T1000 (cell line): ENCODE data around the gene RFNG.

Experiments
- DNase-seq: peaks from one replicate; lab custom pipeline; 2025; ENCODE audit warnings: mixed read lengths; lab: John Stamatoyannopoulos, UW

RFNG gene, protein sequence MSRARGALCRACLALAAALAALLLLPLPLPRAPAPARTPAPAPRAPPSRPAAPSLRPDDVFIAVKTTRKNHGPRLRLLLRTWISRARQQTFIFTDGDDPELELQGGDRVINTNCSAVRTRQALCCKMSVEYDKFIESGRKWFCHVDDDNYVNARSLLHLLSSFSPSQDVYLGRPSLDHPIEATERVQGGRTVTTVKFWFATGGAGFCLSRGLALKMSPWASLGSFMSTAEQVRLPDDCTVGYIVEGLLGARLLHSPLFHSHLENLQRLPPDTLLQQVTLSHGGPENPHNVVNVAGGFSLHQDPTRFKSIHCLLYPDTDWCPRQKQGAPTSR

GRCh38 chr17:82051776-82052637, at the start of gene RFNG, which contains the start of gene GPS1:
RFNG (minus strand) TSS chr17:82051811; CDS start chr17:82051766, 45 bp downstream.
GPS1 (plus strand) TSS chr17:82051898; CDS start chr17:82051932, 34 bp downstream.
- DNase-seq, result no peak

GRCh38 chr17:82101301-82101715, 49.7 kb upstream of the RFNG start:
- DNase-seq, result no peak

DNA sequence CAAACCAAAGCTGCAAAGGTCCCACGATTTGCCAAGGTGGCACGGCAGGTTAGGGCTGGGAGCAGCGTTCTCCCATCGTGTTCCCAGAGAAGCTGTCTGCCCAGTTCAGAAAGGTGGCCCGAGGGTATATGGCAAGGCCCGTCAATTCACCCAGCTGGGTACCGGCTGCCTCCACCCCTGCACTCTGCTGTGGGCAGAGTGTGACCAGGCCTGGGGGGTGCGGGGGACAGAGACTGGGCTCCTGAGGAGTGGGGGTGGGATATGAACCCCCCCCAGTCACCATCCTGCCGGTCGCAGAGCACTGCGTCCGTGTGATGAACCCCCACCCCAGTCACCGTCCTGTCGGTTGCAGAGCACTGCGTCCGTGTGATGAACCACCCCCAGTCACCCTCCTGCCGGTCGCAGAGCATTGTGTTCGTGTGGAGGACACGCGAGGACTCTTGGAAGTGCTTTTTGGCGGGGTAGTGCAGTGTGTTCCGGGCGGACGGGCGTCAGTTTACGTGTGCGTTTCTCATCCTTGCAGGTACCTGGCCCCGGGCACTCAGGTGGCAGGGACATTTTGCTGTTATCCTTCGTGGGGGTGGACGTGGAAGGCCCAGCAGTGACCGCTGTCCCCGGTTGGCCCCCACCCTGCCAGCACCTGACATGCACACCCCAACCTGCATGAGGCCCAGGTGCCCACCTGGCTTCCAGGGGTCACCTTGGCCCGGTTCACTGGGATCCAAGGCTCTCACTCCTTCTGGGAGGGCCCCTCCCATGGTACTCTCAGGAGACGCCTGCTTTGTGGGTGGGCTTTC, 49.1 kb upstream of the RFNG start:
- no peak for DNase-seq

GRCh38 chr17:82098939-82099763, 47.5 kb upstream of the RFNG start:
- no peak for DNase-seq

GRCh38 chr17:82098169-82098938, 46.7 kb upstream of the RFNG start, which contains the start of gene FASN:
FASN (minus strand) TSS chr17:82098236; CDS start chr17:82096445, 1,791 bp downstream.
- peak; percentile 94 for DNase-seq

- no peak for DNase-seq
Observed at GRCh38 chr17:82097919-82098168, 46.2 kb upstream of the RFNG start.

DNA sequence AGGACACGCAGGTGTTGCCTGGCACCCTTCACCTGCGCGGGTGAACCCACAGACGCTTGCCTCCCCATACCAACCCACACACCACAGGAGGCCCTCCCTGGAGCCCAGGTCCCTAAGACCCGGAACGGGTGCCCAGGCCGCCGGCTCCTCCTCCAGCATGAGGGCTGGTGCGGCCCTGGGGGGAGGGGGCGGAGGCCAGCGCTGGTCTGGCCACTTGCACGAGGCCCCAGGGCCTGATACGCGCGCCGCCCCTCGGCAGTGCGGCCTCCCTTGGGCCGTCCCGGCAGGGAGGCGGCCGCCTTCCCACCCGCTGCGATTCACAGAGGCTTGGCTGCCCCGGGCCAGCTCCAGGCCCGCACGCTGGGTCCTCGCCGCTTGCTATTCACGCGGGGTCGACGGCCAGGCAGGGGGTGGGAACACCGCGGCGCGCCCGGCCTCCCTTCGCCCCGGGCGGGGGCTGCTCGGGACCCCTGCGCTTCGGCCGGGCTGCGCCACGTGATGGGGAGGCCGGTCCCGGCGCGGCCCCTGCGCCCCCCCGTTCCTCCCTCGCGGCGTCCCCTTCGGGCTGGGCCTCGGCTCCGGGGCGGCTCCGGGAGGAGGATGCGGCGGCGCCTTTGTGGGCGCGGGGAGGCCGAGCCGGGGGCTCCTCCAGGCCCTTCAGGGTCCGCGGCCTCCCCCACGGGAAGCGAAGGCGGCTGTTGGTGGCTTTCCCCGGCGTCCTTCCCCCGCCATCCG, 45.7 kb upstream of the RFNG start:
- peak; percentile 38 for DNase-seq

- no peak for DNase-seq
Observed at GRCh38 chr17:82096709-82097183, 45.1 kb upstream of the RFNG start.

DNA sequence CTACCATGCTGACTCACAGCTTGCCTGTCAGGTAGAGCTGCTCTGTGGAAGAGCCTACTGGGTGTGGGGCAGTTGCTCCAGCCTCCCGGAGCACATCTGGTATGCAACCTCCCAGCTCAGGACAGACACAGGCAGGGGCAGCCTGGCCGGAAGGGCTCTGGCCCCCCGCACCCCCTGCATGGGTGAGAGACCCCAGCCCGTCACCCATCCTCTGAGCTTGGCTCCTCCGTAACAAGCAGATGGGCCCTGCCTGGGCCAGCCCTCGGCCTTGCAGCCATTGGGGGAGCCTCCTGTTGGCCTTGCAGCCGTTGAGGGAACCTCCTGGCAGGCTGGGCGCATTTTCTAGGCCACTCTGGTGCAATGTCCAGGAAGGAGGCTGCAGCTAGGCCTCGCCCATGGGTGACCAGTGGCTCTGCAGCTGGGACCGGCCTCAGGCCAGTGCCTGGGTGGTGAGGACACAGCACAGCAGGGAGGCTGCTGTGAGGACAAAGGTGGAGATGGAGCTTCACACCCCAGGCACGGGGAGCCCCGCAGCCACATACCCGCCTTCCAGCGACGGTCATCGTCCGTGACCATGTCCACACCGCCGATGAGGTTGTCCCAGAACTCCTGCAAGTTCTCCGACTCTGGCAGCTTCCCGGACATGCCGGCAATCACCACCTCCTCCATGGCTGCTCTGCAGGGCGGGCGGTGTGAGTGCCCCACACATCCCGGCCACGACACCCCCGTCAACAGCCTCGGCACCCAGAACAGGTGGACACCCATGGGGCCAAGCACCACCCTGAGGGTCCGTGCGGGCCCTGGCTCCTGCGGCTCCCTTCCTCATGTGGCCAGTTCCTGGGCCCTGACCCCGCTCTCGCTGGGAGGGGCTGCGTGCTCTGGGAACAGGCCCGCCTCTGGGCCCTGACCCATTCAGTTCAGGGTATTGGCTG, 44.4 kb upstream of the RFNG start:
- DNase-seq, result no peak

- no peak for DNase-seq
Observed at GRCh38 chr17:82094931-82095776, 43.5 kb upstream of the RFNG start.

DNA sequence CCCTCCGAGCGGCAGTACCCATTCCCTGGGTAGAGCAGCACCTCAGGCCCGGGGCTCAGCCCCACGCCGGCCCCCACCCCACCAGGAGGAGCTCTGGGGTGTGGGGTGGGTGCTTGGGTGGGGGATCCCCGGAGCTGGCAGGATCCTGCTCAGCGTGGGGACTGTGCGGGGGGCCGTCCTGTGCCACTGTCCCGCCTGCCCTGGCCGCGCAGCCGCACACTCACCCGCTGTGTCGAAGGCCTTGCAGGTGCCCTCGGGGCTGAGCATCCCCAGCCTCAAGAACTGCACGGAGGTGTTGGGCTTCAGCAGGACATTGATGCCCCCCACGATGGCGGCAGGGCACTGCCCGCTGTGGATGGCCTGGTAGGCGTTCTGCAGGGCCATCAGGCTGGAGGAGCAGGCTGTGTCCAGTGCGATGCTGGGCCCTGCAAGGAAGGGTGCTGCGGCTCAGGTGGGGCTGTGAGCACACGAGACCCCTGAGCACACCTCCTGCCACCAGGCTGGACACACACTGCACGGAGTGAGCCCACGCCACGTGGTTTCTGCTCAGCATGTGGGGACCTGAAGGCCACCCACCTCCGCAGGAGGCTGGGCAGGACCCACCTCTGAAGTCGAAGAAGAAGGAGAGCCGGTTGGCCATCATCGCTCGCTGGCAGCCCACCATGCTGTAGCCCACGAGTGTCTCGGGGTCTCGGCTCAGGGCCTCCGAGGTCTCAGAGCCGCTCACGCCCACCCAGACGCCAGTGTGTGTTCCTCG, 41.6 kb upstream of the RFNG start:
- no peak for DNase-seq

- DNase-seq, result no peak
Observed at GRCh38 chr17:82092628-82092994, 41.0 kb upstream of the RFNG start.

- no peak for DNase-seq
Observed at GRCh38 chr17:82092094-82092586, 40.5 kb upstream of the RFNG start.

- no peak for DNase-seq
Observed at GRCh38 chr17:82091264-82092066, 39.9 kb upstream of the RFNG start.

DNA sequence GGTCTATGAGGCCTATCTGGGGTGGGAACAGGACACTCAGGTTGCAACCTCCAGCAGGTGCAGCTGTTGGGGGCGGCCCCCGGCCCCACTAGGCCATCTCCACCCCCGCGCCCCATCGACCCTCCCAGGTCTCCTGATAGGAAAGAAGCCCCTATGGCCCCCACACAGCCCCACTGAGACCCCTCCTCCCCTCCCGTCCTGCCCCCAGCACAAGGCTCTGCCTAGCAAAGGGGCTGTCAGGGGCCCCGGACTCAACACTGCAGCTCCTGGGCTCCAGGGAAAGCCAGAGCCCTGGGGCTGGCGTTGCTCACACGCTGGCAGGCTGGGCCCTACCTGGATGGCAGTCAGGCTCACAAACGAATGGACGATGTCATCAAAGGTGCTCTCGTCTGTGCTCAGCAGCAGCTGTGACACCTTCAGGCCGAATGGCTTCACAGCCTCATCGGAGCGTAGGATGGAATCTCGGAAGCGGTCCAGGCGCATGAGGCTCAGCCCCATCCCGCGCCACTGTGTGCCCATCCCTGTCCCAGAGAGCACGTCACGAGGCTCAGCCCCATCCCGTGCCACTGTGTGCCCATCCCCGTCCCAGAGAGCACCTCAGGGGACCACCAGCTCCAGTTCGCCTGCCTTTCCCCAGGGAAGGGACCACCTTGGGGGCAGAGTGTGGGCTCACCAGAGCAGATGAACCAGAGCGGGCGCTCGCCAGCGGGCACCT, 39.1 kb upstream of the RFNG start:
- DNase-seq, result no peak
